Activated gamma-delta T cell treated with Interleukin-2 at 50 U/mL for 16 hours (primary cell): ENCODE data around the gene STARD9.
"Not testable (repeated sequence)": the region's sequence is repeated elsewhere in the genome, so short reads cannot be mapped to it uniquely, and the experiment has no call there.

Experiments used
- DNase-seq: peaks from one replicate; pipeline ENCODE4 v3.0.0-alpha.2; 2020

Gene STARD9

GRCh38 chr15:42575188-42576039 is at the start of gene STARD9:
TSS of gene STARD9 (plus strand) at chr15:42575606. CDS start at chr15:42575716, 110 bp downstream.
- DNase-seq, result peak; percentile 94

- no peak for DNase-seq
Observed at GRCh38 chr15:42528970-42529369, 46.4 kb upstream of the STARD9 start.

GRCh38 chr15:42533246-42533645 is 42.2 kb upstream of the STARD9 start:
- DNase-seq, result no peak

- no peak for DNase-seq
Observed at GRCh38 chr15:42544853-42545629, 30.4 kb upstream of the STARD9 start.

GRCh38 chr15:42547918-42548248 is 27.5 kb upstream of the STARD9 start:
- DNase-seq, result no peak

GRCh38 chr15:42548249-42549031 is 27.0 kb upstream of the STARD9 start, which contains the start of the genes HAUS2 and LRRC57:
TSS of gene HAUS2 (plus strand) at chr15:42548838. CDS start at chr15:42548873, 35 bp downstream.
TSS of gene LRRC57 (minus strand) at chr15:42548793. CDS start at chr15:42548434, 359 bp downstream.
- DNase-seq, result peak; percentile 81

- DNase-seq, result no peak
Observed at GRCh38 chr15:42549032-42549491, 26.3 kb upstream of the STARD9 start.

GRCh38 chr15:42549741-42550392 is 25.5 kb upstream of the STARD9 start:
- DNase-seq, result no peak

- DNase-seq, result no peak
Observed at GRCh38 chr15:42553554-42553953, 21.9 kb upstream of the STARD9 start.

GRCh38 chr15:42556550-42557207 is 18.7 kb upstream of the STARD9 start:
- not testable (repeated sequence) for DNase-seq

- no peak for DNase-seq
Observed at GRCh38 chr15:42558739-42559138, 16.7 kb upstream of the STARD9 start.

- DNase-seq, result no peak
Observed at GRCh38 chr15:42576040-42576594, 711 bp downstream of the STARD9 start.

GRCh38 chr15:42576776-42577175 is 1.4 kb downstream of the STARD9 start:
- no peak for DNase-seq

- no peak for DNase-seq
Observed at GRCh38 chr15:42577514-42578031, 2.2 kb downstream of the STARD9 start.

GRCh38 chr15:42578984-42579537 is 3.7 kb downstream of the STARD9 start:
- DNase-seq, result no peak

- peak; percentile 81 for DNase-seq
Observed at GRCh38 chr15:42581272-42581730, 5.9 kb downstream of the STARD9 start.

GRCh38 chr15:42582569-42583375 is 7.4 kb downstream of the STARD9 start:
- DNase-seq, result no peak

- no peak for DNase-seq
Observed at GRCh38 chr15:42584031-42584765, 8.8 kb downstream of the STARD9 start.

GRCh38 chr15:42590619-42591237 is 15.3 kb downstream of the STARD9 start:
- DNase-seq, result no peak
